ENCODE data around the gene UBE3C. TPM values are rescaled to one million over a fixed set of nuclear protein-coding genes. Genes with fewer than 3 reads are reported as not detected.
A peak's percentile ranks its signal among the peaks of the same experiment; 100 is the strongest.

UBE3C gene
- total RNA-seq, 2 donors from 2014 or later = 58.7 to 62.4 TPM

DNA sequence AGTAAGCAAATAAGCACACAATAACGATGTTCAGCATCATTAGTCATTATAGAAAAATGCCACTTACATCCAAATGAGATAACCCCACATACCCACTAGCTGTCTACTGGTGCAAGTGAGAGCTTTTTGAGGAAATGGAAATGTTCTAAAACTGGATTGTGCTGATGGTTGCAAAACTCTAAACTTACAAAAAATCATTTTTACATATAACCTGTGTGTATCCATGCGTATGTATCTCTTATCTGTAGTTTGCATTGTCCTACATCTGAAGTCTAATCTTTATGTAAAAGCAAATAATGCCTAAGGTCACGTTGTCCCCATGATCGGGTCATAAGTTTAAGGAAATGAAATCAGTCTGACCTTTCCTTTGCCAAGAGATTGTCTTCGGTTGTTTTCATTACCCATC is 116.5 kb downstream of the UBE3C start:
- DNase-seq (ENCODE audit: low spot score) = no peak
- intact Hi-C loops (cut with DNase I) = no loop called here

DNA sequence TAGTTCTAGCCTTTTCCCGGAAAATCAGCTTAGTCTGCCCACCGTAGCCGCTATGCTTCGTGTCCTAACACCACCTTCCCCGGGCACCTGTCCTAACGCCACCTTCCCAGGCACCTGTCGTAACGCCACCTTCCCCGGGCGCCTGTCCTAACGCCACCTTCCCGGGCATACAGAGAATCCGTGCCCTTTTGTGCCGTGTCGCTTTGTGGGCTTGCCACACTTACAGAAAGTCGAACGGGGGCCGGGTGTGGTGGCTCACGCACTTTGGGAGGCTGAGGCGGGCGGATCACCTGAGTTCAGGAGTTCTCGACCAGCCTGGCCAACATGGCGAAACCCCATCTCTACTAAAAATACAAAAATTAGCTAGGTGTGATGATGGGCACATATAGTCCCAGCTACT is 124.4 kb downstream of the UBE3C start:
- peak; percentile 57 for DNase-seq (ENCODE audit: low spot score)
- intact Hi-C loops (cut with DNase I) = no loop called here

- intact Hi-C loops (cut with DNase I) = no loop called here
- peak; percentile 32 for DNase-seq (ENCODE audit: low spot score)
Measured at GRCh38 chr7:157265051-157265450, 126.3 kb downstream of the UBE3C start.

DNA sequence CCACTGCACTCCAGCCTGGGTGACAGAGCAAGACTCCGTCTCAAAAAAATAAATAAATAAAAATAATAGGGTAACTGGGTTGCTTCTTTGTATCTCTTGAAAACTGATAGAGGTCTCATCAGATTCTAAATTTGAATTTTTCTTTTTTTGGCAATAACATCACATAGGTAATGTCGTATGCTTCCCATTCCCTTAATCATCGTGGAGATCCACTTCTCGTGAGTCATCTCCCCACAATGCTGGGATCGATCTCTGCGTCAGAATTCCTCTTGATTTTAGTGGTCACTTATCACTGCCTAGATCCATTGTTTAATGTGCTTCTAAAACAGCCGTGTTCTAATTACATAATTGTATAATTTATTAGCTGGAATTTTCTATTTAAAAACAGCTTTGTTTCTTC is 127.5 kb downstream of the UBE3C start:
- intact Hi-C loops (cut with DNase I) = no loop called here

DNA sequence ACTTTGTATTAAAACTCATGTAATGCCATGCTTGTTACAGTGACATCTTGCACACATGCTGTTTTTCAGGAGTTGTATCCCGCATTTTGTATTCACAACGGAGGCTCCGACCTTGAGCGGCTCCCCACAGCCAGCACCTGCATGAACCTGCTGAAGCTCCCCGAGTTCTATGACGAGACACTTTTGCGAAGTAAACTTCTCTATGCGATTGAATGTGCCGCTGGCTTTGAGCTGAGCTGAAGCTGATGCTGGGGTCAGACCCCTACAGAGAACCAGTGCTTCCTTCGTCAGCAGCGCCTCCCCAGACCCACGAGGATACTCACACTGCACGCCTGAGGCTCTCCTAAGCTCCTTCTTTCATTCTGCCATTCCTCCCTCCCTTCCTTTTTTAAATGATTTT is 128.8 kb downstream of the UBE3C start:
- intact Hi-C loops (cut with DNase I) = no loop called here
- DNase-seq (ENCODE audit: low spot score) = peak; percentile 52

More for the DNA sequence above, 127.5 kb downstream of the UBE3C start:
- no peak for DNase-seq (ENCODE audit: low spot score)

DNA sequence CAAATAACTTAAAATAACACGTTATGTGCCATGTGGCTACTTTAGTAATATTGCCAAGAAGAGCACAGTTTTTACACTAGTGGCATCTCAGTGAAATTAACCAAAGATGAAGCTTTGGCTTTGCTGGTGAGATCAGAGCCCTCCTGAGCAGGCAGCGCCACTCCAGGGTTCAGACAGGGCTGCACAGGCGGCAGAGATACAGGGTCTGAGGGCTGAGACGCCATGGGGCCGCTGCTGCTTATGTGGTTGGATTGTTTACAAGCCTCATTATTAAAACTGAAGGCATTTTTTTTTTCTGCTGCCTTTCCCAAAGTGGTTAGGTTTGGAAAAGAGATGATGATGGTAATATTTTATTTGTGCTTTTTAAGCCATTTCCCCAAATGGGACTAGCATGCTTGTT is 129.2 kb downstream of the UBE3C start:
- peak; percentile 7 for DNase-seq (ENCODE audit: low spot score)
- intact Hi-C loops (cut with DNase I) = no loop called here

GRCh38 chr7:157268540-157268939 is 129.8 kb downstream of the UBE3C start:
- DNase-seq (ENCODE audit: low spot score) = peak; percentile 69
- intact Hi-C loops (cut with DNase I) = no loop called here

GRCh38 chr7:157269341-157270059 is 130.8 kb downstream of the UBE3C start:
- intact Hi-C loops (cut with DNase I) = loop anchor here in 1 of 2 donors (5.0 to 10.0 kb wide), 2 partner anchors 68 to 305 kb away; partner anchors contain the start of gene DNAJB6
- peak; percentile 30 for DNase-seq (ENCODE audit: low spot score)

DNA sequence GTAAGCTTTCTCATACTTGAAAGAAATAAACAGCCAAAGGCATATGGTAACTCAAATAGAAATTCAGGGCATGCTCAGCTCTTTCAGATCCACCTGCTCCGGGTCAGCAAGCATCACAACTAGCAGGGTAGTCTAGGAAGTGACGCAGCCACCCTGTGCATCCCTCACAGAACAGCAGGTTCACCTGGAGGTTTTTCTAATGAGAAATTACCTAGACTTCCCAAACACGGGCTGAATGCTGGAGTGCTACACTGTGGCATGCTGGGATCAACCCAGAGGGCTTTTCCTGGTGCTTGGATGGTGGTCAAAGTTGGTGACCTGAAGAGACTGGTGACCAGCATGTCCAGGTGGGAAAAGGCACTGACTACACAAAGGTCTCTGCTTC is 131.3 kb downstream of the UBE3C start:
- intact Hi-C loops (cut with DNase I) = loop anchor here in 1 of 2 donors (5.0 to 10.0 kb wide), 2 partner anchors 67 to 305 kb away; partner anchors contain the start of gene DNAJB6
- peak; percentile 37 for DNase-seq (ENCODE audit: low spot score)

GRCh38 chr7:157271315-157271990 is 132.7 kb downstream of the UBE3C start:
- peak; percentile 64 for DNase-seq (ENCODE audit: low spot score)

GRCh38 chr7:157271991-157272324 is 133.2 kb downstream of the UBE3C start:
- intact Hi-C loops (cut with DNase I) = loop anchor here in 1 of 2 donors (5.0 to 10.0 kb wide), 2 partner anchors 65 to 307 kb away; partner anchors contain the start of gene DNAJB6
- DNase-seq (ENCODE audit: low spot score) = peak; percentile 88

More at GRCh38 chr7:157271315-157271990, 132.7 kb downstream of the UBE3C start:
- intact Hi-C loops (cut with DNase I) = loop anchor here in 1 of 2 donors (5.0 to 10.0 kb wide), 2 partner anchors 66 to 307 kb away; partner anchors contain the start of gene DNAJB6

DNA sequence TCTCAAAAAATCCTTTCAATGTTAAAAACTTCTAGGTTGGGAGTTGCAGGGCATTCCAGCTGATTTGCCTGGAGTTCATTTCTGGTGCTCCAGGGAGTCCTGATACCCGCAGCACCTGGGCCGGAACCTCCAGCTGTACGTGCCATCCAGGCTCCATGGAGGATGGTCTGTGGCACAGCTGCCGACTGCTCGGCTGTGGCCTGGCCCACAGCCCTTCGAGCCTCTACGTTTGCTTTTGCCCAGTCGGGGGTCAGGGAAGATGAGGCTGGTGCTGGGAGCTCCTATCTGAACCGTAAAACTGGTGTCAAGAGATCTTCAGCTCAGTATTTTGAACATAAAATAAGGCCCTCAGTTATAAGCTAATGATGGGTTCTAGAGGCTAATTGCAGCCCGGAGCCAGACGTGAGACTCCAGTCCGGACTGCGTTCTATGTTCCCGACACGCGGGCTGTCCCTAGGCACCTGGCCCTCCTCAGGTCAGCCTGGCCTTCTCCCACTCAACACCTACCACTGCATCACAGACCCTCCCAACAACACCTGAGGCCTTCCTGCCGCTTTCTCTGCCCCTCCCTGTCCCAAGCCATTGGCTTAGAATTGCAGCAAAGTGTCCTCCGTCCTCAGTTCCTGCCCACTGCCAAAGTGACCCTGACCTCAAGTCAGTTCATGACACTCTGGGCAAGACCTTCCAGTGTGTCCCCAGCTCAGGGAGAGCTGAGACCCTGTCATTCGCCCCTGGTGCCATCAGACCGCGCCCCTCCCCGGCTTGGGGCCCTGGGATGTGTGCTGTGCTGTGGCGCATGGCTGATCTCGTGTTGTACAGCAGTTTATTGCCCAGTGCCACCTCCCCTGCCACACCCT is 133.9 kb downstream of the UBE3C start:
- intact Hi-C loops (cut with DNase I) = loop anchor here in 1 of 2 donors (5.0 to 10.0 kb wide), 2 partner anchors 65 to 308 kb away; partner anchors contain the start of gene DNAJB6
- peak; percentile 59 for DNase-seq (ENCODE audit: low spot score)

GRCh38 chr7:157273208-157274093 is 134.7 kb downstream of the UBE3C start:
- peak; percentile 89 for DNase-seq (ENCODE audit: low spot score)
- intact Hi-C loops (cut with DNase I) = loop anchor here in 1 of 2 donors (5.0 to 10.0 kb wide), 2 partner anchors 64 to 309 kb away; partner anchors contain the start of gene DNAJB6

- intact Hi-C loops (cut with DNase I) = loop anchor here in 1 of 2 donors (5.0 to 10.0 kb wide), 2 partner anchors 63 to 309 kb away; partner anchors contain the start of gene DNAJB6
- DNase-seq (ENCODE audit: low spot score) = peak; percentile 46
Measured at GRCh38 chr7:157274094-157274634, 135.4 kb downstream of the UBE3C start.

- DNase-seq (ENCODE audit: low spot score) = peak; percentile 73
- intact Hi-C loops (cut with DNase I) = loop anchor here in 1 of 2 donors (5.0 to 10.0 kb wide), 2 partner anchors 62 to 310 kb away; partner anchors contain the start of gene DNAJB6
Measured at GRCh38 chr7:157274991-157275427, 136.3 kb downstream of the UBE3C start.

DNA sequence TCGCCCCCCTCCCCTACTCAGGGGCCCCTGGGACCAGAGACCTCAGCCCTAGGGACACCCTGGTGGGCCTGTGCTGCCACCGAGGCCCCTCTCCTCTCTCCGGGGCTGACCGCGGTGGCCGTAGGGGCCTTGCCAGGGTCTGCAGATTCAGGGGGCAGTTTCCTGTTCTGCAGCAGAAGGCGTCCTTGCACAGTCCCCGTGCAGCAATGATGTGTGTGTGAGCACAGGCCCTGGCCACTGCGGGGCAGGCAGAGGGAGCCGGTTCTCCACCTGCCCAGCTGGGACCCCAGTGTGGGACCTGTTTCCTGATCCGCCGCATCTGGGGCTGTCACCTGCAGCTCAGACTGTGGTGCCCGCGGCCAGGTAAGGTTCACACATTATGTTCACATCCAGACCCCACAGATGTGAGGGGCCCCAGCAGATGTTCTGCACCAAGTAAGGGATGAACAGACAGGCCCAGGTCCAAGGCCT is 137.4 kb downstream of the UBE3C start:
- intact Hi-C loops (cut with DNase I) = loop anchor here in 1 of 2 donors (10.0 kb wide), 1 partner anchor 311 kb away; no protein-coding TSS in a partner anchor
- DNase-seq (ENCODE audit: low spot score) = peak; percentile 79

GRCh38 chr7:157276731-157277562 is 138.2 kb downstream of the UBE3C start:
- intact Hi-C loops (cut with DNase I) = loop anchor here in 1 of 2 donors (10.0 kb wide), 1 partner anchor 312 kb away; no protein-coding TSS in a partner anchor
- peak; percentile 90 for DNase-seq (ENCODE audit: low spot score)
